GM20000 (cell line): Measurements from ENCODE around the gene NRCAM.
A peak's percentile ranks its signal among the peaks of the same experiment; 100 is the strongest.

Experiments used
- DNase-seq: peaks from one replicate; pipeline ENCODE4 v3.0.0; 2012; ENCODE audit warnings: low spot score
- TF ChIP-seq, protein P1 (sequence below): IDR thresholded peaks from 2 replicates; pipeline ENCODE4 v1.5.1; 2012; ENCODE audit warnings: mild to moderate bottlenecking, control low read depth; ENCODE audit errors: extremely low read depth, missing control alignments

The NRCAM gene

DNA sequence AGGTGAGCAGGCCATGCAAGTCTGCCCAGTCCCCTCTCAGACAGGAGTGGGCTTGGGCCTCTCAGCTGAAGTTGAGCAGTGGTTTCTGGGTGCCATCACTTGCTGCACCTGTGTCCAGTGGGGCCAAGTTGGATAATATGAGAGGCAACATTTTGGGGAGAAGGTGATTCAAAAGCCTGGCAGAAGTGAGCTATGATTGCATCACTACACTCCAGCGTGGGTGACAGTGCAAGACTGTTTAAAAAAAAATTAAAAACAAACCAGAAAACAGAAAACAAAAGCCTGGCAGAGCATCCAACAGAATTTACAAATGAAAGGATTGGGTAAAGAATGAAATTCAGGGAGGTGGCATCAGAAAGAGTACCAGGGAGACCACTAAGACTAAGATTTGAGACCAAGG lies 204.5 kb downstream of the NRCAM start:
- TF ChIP-seq, protein P1, sequence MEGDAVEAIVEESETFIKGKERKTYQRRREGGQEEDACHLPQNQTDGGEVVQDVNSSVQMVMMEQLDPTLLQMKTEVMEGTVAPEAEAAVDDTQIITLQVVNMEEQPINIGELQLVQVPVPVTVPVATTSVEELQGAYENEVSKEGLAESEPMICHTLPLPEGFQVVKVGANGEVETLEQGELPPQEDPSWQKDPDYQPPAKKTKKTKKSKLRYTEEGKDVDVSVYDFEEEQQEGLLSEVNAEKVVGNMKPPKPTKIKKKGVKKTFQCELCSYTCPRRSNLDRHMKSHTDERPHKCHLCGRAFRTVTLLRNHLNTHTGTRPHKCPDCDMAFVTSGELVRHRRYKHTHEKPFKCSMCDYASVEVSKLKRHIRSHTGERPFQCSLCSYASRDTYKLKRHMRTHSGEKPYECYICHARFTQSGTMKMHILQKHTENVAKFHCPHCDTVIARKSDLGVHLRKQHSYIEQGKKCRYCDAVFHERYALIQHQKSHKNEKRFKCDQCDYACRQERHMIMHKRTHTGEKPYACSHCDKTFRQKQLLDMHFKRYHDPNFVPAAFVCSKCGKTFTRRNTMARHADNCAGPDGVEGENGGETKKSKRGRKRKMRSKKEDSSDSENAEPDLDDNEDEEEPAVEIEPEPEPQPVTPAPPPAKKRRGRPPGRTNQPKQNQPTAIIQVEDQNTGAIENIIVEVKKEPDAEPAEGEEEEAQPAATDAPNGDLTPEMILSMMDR = no peak
- no peak for DNase-seq

DNA sequence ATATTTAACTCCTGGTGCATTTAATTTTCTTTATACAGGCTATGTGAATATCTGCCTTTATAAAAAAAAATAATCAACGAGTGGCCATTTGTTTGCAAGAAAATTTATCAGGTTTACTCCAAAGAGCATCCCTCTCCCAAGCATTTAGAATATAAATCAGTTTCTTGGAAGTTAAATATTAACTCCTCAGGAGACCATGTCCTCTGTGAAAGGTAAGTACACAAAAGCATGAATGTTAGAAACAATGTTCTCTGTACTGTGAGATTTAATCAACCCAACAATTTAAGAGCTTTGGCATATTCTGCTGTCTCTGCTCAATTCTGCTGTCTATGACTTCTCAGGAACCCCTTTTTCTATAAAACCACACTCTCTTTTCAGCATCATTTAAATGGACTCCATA lies 206.8 kb downstream of the NRCAM start:
- TF ChIP-seq, protein P1 = no peak
- no peak for DNase-seq

GRCh38 chr7:108248821-108249220 lies 207.4 kb downstream of the NRCAM start:
- DNase-seq = no peak
- TF ChIP-seq, protein P1 = no peak

DNA sequence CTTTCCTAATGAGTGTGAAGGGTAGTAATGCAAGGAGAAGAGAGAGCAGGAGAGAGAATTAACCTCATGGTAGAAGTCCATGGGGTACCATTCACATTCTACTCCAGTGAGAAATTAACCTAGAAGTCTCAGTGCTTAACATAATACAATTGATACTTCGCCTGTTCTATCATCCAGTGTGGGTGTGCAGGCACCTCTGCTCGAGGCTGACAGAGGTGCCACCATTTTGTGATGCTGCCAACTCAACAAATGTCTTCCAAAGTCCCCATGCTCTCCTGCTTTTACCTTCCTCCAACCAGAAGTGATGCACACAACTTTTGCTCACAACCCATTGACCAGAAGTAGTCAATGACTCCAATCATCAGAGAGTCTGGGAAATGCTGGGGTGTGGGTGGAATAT lies 207.8 kb downstream of the NRCAM start:
- TF ChIP-seq, protein P1 = no peak
- DNase-seq = no peak

- no peak for DNase-seq
- TF ChIP-seq, protein P1 = no peak
These were observed 208.6 kb downstream of the NRCAM start for GRCh38 chr7:108247614-108248013.

DNA sequence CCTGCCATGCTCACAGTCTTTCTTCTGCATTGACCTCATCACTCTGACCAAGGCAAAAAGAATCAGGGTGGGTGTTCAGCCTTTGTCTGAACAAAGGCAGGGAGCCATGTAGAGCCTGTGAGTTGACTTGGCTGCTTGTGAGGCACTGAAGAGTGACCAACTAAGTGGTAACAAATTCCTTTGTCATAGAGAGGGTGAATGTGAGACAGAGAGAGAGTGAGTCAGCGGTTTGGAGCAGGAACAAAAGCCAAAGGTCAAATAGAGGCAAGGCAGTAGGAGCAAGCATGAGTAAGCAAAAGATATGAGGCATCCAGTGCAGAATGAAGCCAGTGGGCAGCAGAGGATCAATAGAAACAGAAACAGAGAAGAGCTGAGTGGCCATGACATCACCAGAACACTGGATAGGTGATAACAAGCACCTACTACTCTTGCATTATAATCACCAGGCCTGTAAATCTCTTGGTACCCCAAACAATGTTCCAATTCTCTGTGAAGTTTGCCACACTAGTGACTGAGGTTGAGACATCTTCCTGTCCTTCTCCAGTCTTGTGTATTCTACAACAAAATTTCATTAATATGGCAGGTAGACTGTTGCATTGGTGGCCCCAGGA lies 209.9 kb downstream of the NRCAM start:
- DNase-seq = peak; percentile 40
- TF ChIP-seq, protein P1 = no peak

GRCh38 chr7:108245523-108246226 lies 210.6 kb downstream of the NRCAM start:
- TF ChIP-seq, protein P1 = no peak
- DNase-seq = no peak
